GM21447 (cell line): Measurements from ENCODE around the gene SOAT2.
"Not testable (repeated sequence)": the region's sequence is repeated elsewhere in the genome, so short reads cannot be mapped to it uniquely, and the experiment has no call there.

ENCODE experiments used
- ATAC-seq: cut with Tn5 transposase; IDR thresholded peaks from one replicate; pipeline ENCODE4 v1.9.1; 2021; ENCODE audit not compliant: unreplicated experiment

Gene SOAT2

GRCh38 chr12:53131844-53132243 is 28.6 kb downstream of the SOAT2 start:
- no peak for ATAC-seq

- ATAC-seq = no peak
Measured at GRCh38 chr12:53133722-53134121, 30.4 kb downstream of the SOAT2 start.

GRCh38 chr12:53143355-53143754 is 40.1 kb downstream of the SOAT2 start:
- no peak for ATAC-seq

- ATAC-seq = no peak
Measured at GRCh38 chr12:53145383-53146260, 42.3 kb downstream of the SOAT2 start.

- ATAC-seq = no peak
Measured at GRCh38 chr12:53147181-53147580, 43.9 kb downstream of the SOAT2 start.

GRCh38 chr12:53147653-53148052 is 44.4 kb downstream of the SOAT2 start:
- no peak for ATAC-seq

GRCh38 chr12:53151039-53151438 is 47.8 kb downstream of the SOAT2 start:
- no peak for ATAC-seq

- ATAC-seq = no peak
Measured at GRCh38 chr12:53152390-53152789, 49.1 kb downstream of the SOAT2 start.

GRCh38 chr12:53159195-53159839 is 56.0 kb downstream of the SOAT2 start:
- peak; percentile 84 for ATAC-seq

- no peak for ATAC-seq
Measured at GRCh38 chr12:53160000-53160399, 56.7 kb downstream of the SOAT2 start.

GRCh38 chr12:53160673-53161072 is 57.4 kb downstream of the SOAT2 start:
- ATAC-seq = no peak

GRCh38 chr12:53161119-53161911 is 58.0 kb downstream of the SOAT2 start:
- no peak for ATAC-seq

- ATAC-seq = not testable (repeated sequence)
Measured at GRCh38 chr12:53163008-53163407, 59.7 kb downstream of the SOAT2 start.

GRCh38 chr12:53166837-53167236 is 63.6 kb downstream of the SOAT2 start:
- no peak for ATAC-seq

- ATAC-seq = no peak
Measured at GRCh38 chr12:53169644-53170043, 66.4 kb downstream of the SOAT2 start.

GRCh38 chr12:53170215-53170614 is 66.9 kb downstream of the SOAT2 start:
- no peak for ATAC-seq

GRCh38 chr12:53170876-53171724 is 67.8 kb downstream of the SOAT2 start:
- ATAC-seq = no peak

- ATAC-seq = no peak
Measured at GRCh38 chr12:53171725-53172329, 68.5 kb downstream of the SOAT2 start.

- no peak for ATAC-seq
Measured at GRCh38 chr12:53172352-53172751, 69.1 kb downstream of the SOAT2 start.

- no peak for ATAC-seq
Measured at GRCh38 chr12:53173085-53173715, 69.9 kb downstream of the SOAT2 start.
